NCI-H2081 treated with DMSO at 0.1 percent for 48 hours (cell line): ENCODE data around the gene TBC1D14.
A peak's percentile ranks its signal among the peaks of the same experiment; 100 is the strongest.
"Not testable (repeated sequence)": the region's sequence is repeated elsewhere in the genome, so short reads cannot be mapped to it uniquely, and the experiment has no call there.

ENCODE experiments used
- DNase-seq: peaks from one replicate; lab custom pipeline; 2025; lab: John Stamatoyannopoulos, UW

TBC1D14 gene

GRCh38 chr4:7062816-7063215 lies 153.2 kb downstream of the TBC1D14 start:
- DNase-seq = no peak

GRCh38 chr4:7063362-7063761 lies 153.7 kb downstream of the TBC1D14 start:
- no peak for DNase-seq

DNA sequence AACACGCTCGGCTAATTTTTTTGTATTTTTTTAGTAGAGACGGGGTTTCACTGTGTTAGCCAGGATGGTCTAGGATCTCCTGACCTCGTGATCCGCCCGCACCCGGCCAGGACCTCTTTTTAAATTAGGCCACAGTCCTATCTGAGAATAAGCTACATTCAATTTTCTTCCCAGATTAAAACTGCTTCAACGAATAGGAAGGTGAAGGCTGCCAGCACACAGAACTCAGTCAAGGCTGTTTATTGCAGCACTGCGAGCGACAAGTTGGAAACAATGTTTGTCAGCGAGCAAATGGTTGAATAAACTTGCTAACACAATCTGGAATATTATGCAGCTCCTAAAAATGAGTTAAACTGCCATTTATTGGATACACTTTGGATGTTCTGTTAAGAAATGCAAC lies 156.4 kb downstream of the TBC1D14 start:
- DNase-seq = no peak

DNA sequence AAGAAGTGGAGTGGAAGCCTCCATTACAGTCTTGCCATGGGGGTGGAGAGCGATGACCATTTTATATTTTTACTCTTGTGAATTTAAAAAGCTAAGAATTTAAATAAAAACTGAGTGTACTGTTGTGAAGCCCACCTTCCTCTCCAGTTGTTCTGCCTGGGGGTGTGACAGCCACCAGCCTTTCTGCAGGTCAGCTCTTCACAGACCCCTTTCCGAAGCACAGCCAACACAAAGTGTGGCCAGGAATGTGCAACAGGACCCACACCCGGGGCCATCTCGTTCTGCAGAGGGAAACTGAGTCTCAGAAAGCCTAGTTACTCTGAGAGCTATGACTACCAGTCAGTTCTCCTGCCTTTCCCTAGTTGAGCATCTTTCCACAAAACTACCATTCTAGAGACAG lies 156.9 kb downstream of the TBC1D14 start:
- DNase-seq = no peak

- no peak for DNase-seq
These were observed 157.5 kb downstream of the TBC1D14 start for GRCh38 chr4:7067126-7067451.

- peak; percentile 98 for DNase-seq
These were observed 158.0 kb downstream of the TBC1D14 start, which contains the start of gene GRPEL1 for GRCh38 chr4:7067452-7068278. Gene GRPEL1 (minus strand): TSS chr4:7068064. CDS start chr4:7068032, 32 bp downstream.

GRCh38 chr4:7068279-7068842 lies 158.7 kb downstream of the TBC1D14 start:
- DNase-seq = no peak

- DNase-seq = no peak
These were observed 159.3 kb downstream of the TBC1D14 start for GRCh38 chr4:7068883-7069282.

GRCh38 chr4:7070729-7071511 lies 161.3 kb downstream of the TBC1D14 start:
- peak; percentile 39 for DNase-seq

DNA sequence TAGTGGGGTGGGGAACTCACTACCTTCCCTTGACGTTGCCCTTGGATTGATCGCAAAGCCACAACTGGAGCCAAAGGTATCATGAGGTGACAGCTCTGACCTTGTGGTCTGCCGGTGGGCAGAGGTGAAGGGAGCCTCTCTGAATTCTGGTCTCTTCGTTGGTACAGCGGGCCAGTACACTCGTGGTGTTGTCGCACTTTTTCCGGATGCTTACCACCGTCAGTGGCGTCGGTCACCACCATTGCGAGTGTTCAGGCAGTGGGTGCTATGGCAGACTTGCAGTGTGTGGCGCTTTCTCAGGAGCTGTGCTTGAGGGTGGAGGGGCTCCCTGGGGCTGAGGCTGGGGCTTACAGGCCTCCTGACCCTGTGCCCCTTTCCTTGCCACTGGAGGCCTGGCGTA lies 163.4 kb downstream of the TBC1D14 start:
- no peak for DNase-seq

DNA sequence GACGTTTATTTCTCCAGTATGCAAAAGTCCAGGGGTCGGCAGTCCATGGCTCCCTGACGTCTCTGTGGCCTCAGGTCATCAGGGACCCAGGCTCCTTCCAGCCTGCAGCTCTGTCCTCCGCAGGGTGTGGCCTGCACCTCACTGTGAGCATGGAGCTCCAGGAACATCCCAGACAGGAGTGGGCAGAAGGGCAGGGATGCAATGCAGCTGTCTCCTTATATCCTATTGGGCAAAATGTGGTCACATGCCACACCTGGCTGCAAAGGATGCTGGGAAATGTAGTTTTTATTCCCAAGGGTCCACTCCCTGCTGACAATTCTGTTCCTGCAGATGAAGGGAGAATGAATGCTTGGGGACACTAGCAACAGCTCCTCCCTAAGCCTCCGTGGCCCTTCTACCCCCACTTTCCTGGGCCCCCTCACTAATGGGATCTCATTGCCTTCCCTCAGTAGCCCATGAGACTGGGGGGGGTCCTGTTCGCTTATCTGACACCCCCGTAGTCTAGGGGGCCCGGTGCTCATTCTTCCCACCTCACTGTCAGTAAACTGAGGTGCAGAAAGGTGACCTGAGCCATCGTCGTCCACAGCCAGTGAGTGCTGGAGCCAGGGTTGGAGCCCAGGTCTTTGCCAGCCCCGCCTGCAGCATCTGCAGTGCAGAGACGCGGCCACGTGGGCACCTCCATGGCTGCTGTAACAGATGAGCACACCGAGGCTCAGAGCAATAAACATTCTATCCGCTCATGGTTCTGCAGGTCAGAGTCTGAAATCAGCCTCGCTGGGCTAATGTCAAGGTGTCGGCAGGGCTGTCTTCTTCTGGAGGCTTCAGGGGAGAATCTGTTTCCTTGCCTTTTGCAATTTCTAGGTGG lies 164.1 kb downstream of the TBC1D14 start:
- no peak for DNase-seq

GRCh38 chr4:7074426-7074825 lies 164.8 kb downstream of the TBC1D14 start:
- no peak for DNase-seq

DNA sequence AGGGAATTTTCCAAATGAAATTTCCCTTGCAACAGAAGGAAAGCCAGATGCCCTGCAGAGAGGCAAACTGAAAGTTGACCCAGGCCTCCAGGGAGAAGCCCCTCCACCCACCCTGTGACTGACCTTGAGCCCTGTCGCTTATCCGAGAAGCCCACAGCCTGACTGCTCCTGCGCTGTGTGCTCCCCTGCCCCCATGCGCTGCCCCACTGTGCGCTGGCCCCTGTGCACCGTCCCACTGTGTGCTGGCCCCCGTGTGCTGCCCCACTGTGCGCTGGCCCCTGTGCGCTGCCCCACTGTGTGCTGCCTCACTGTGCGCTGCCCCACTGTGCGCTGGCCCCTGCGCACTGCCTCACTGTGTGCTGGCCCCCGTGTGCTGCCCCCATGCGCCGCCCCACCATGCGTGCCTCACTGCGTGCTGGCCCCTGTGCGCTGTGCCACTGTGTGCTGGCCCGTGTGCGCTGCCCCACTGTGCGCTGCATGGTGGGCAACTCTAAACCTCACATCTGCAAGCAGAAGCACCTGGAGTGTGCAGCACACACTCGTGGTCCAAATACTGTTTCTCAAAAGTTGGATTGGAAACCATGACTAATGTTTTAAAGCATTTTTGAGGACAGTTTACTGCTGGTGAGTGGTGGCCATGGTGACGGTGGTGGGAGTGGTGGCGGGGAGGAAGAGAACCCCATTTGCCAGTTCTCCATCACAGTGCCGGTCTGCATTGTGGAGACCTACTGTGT lies 166.5 kb downstream of the TBC1D14 start:
- DNase-seq = no peak

GRCh38 chr4:7076696-7077082 lies 167.1 kb downstream of the TBC1D14 start:
- no peak for DNase-seq

GRCh38 chr4:7077371-7077770 lies 167.7 kb downstream of the TBC1D14 start:
- DNase-seq = no peak

DNA sequence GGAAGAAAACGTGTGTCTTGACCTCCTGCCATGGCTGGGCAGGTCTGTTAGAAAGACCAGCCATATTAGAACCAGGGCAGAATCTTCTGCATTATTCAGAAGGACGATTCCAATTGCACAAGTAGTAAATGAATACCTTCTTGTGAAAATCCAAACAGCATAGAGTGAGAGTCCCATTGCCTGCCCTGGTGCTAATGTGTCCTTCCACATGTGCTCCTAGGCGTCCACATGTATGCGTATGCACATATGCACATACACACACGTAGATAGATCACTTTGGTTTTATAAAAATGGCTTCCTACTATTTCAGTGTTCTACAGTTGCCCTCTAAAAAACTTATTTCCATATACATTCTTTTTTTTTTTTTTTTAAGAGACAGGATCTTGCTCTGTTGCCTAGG lies 168.4 kb downstream of the TBC1D14 start:
- DNase-seq = no peak

GRCh38 chr4:7079483-7079882 lies 169.9 kb downstream of the TBC1D14 start:
- not testable (repeated sequence) for DNase-seq

DNA sequence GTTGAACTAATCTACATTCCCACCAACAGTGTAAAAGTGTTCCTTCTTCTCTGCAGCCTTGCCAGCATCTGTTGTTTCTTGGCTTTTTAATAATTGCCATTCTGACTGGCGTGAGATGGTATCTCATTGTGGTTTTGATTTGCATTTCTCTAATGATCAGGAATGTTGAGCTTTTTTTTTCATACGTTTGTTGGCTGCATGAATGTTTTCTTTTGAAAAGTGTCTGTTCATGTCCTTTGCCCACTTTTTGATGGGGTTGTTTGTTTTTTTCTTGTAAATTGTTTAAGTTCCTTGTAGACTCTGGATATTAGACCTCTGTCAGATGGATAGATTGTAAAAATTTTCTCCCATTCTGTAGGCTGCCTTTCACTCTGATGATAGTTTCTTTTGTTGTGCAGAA lies 170.3 kb downstream of the TBC1D14 start:
- not testable (repeated sequence) for DNase-seq
